Mucosa of stomach (tissue), 1 donor: ENCODE data around the gene SLC35E2B.
"Not testable (repeated sequence)": the region's sequence is repeated elsewhere in the genome, so short reads cannot be mapped to it uniquely, and the experiment has no call there.

Source experiments
- H3K27me3 ChIP-seq: one replicate; pipeline ENCODE4 v1.7.0; 2013; ENCODE audit warnings: mild to moderate bottlenecking, low read length; ENCODE audit not compliant: control insufficient read depth, insufficient read depth
- H3K36me3 ChIP-seq: one replicate; pipeline ENCODE4 v1.7.0; 2013; ENCODE audit warnings: low read length; ENCODE audit not compliant: control insufficient read depth, insufficient read depth
- H3K4me1 ChIP-seq: one replicate; pipeline ENCODE4 v1.7.0; 2013; ENCODE audit warnings: mild to moderate bottlenecking, low read length; ENCODE audit not compliant: control insufficient read depth, insufficient read depth
- H3K4me3 ChIP-seq: one replicate; pipeline ENCODE4 v1.7.0; 2013; ENCODE audit warnings: low read length
- H3K9ac ChIP-seq: one replicate; pipeline ENCODE4 v1.7.0; 2013; ENCODE audit warnings: mild to moderate bottlenecking, low read length, moderate library complexity
- H3K9me3 ChIP-seq: one replicate; pipeline ENCODE4 v1.7.0; 2013; ENCODE audit warnings: mild to moderate bottlenecking, low read length, moderate library complexity; ENCODE audit not compliant: control insufficient read depth
- donor health status: Pancreatic carcinoma.

Gene SLC35E2B

GRCh38 chr1:1639368-1639767, 53.2 kb downstream of the SLC35E2B start:
- not testable (repeated sequence) for H3K4me3 ChIP-seq, H3K9ac ChIP-seq, H3K36me3 ChIP-seq, H3K9me3 ChIP-seq, H3K4me1 ChIP-seq, H3K27me3 ChIP-seq

GRCh38 chr1:1638528-1638927, 54.1 kb downstream of the SLC35E2B start:
- H3K4me3 ChIP-seq, H3K9me3 ChIP-seq, H3K36me3 ChIP-seq, H3K9ac ChIP-seq, H3K27me3 ChIP-seq, H3K4me1 ChIP-seq: not testable (repeated sequence)

GRCh38 chr1:1637479-1637875, 55.1 kb downstream of the SLC35E2B start:
- H3K9ac ChIP-seq, H3K4me1 ChIP-seq, H3K27me3 ChIP-seq, H3K9me3 ChIP-seq, H3K36me3 ChIP-seq, H3K4me3 ChIP-seq: not testable (repeated sequence)

DNA sequence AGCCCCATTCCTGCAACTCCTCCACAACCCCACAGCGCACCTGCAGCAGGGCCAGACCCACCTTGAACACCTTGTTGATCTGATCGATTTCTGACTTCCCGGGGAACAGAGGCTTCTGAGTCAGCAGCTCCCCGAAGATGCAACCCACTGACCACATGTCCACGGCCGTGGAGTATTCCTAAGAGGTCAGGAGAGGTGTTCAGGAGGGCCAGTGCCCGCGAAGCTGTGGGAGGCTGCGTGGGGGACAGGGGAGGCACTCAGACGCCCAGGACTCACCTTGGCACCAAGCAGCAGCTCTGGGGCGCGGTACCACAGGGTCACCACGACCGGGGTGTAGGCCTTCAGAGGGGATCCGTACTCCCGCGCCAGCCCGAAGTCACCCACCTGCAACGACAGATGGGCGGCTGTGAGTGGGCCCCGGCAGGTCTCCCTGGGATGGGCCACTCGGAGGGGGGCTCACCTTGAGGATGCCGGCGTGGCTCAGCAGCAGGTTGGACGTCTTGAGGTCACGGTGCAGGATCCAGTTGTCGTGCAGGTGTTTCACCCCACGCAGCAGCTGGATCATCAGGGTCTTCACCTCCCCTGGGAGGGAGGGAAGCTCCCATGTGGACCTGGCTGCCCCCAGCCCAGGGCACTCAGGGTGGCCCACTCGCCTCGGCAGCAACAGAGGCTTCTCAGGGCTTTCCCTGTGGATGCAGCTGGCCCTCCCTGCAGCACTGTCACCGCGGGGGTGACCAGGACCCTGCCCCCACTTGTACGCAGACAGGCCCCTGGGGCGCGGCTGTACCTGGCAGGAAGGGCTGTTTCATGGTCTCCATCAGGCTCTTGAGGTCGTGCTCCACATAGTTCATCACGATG, 55.7 kb downstream of the SLC35E2B start:
- H3K36me3 ChIP-seq, H3K4me1 ChIP-seq, H3K4me3 ChIP-seq, H3K9ac ChIP-seq, H3K9me3 ChIP-seq, H3K27me3 ChIP-seq: not testable (repeated sequence)

- peaks cover 14% of the 10 kb centered on the region for H3K27me3 ChIP-seq
- not testable (repeated sequence) for H3K4me3 ChIP-seq, H3K36me3 ChIP-seq, H3K4me1 ChIP-seq, H3K9ac ChIP-seq, H3K9me3 ChIP-seq
These were observed 58.0 kb downstream of the SLC35E2B start for GRCh38 chr1:1634613-1635012.

GRCh38 chr1:1633409-1633808, 59.2 kb downstream of the SLC35E2B start:
- H3K36me3 ChIP-seq, H3K4me1 ChIP-seq, H3K9ac ChIP-seq, H3K4me3 ChIP-seq, H3K9me3 ChIP-seq: not testable (repeated sequence)
- H3K27me3 ChIP-seq, result peaks cover 14% of the 10 kb centered on the region

GRCh38 chr1:1631782-1632420, 60.7 kb downstream of the SLC35E2B start, which contains the start of gene MMP23B:
TSS of gene MMP23B (plus strand) at chr1:1632173. CDS start at chr1:1632219, 46 bp downstream.
- Histone ChIP-seq H3K9me3 (no peaks in the 10 kb centered on the region), H3K9ac (peak within 1 kb of the TSS; percentile 15), H3K4me1 (peaks cover 9% of the 10 kb centered on the region), H3K27me3 (peaks cover 14% of the 10 kb centered on the region), H3K36me3 (no peaks in the 10 kb centered on the region), H3K4me3 (no peak within 1 kb of the TSS)

- Histone ChIP-seq H3K9ac (peak overlapping the region; percentile 15), H3K4me1 (peaks cover 12% of the 10 kb centered on the region), H3K4me3 (no peak overlapping the region), H3K27me3 (peaks cover 14% of the 10 kb centered on the region), H3K36me3 (no peaks in the 10 kb centered on the region), H3K9me3 (no peaks in the 10 kb centered on the region)
These were observed 61.4 kb downstream of the SLC35E2B start for GRCh38 chr1:1630965-1631781.

DNA sequence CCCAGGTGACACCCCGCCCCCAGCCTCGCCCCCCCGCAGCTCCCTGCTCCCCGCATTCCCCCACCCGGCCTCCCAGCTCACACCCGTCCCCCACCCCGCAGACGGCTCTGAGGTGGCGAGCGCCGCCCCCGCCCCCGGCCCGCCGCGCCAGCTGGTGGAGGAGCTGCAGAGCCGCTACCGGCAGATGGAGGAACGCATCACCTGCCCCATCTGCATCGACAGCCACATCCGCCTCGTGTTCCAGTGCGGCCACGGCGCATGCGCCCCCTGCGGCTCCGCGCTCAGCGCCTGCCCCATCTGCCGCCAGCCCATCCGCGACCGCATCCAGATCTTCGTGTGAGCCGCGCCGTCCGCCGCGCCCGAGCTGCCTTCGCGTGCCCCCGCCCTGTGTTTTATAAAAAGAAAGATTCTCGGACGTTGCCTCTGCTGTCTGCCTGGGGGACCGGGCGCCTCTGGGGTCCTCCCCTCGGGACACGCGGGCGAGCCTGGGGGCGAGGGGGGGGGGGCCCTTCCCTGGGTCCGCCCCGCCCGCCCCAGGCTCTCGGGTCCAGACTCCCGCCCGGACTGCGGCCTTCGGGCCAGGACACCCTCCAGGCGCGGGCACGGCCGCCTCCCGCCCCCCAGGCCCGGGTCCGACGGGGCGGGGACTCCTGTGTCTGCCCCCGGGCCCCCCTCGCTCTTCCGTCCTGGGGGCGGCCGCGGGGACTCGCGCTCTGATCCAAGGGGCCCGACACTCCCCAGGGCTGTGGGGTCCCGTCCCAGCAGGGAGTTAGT, 62.2 kb downstream of the SLC35E2B start:
- Histone ChIP-seq H3K4me1 (peaks cover 12% of the 10 kb centered on the region), H3K27me3 (peaks cover 14% of the 10 kb centered on the region), H3K36me3 (no peaks in the 10 kb centered on the region), H3K9ac (no peak overlapping the region), H3K4me3 (no peak overlapping the region), H3K9me3 (no peaks in the 10 kb centered on the region)

DNA sequence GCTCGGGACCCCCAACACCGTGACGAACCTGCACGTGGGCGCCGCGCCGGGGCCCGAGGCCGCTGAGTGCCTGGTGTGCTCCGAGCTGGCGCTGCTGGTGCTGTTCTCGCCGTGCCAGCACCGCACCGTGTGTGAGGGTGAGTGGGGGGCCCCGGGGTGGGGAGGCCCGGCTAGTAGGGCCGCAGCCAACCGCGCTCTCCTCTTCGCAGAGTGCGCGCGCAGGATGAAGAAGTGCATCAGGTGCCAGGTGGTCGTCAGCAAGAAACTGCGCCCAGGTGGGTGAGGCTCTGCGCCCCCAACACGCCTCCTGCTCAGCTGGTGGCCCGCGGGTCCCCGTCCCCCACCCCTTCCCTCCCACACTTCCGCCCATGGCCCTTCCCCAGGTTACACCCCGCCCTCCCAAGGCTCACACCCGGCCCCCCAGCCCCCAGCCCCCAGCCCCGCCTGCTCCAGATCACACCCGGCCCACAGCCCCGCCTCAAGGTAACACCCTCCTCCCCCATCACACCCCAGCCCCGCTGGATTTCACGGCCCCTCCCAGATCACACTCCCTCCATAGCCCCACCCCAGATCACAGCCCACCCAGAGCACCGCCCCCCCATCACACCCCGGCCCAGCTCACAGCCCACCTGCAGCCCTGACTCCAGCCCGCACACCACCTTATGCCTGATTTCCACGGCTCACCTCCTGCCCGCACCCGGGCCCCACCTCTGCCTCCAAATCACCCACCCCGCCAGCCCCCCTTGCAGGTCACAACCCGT, 63.0 kb downstream of the SLC35E2B start:
- no peaks in the 10 kb centered on the region for H3K9me3 ChIP-seq
- H3K4me1 ChIP-seq, result peaks cover 12% of the 10 kb centered on the region
- H3K9ac ChIP-seq, result no peak overlapping the region
- peaks cover 14% of the 10 kb centered on the region for H3K27me3 ChIP-seq
- H3K4me3 ChIP-seq, result no peak overlapping the region
- H3K36me3 ChIP-seq, result no peaks in the 10 kb centered on the region

DNA sequence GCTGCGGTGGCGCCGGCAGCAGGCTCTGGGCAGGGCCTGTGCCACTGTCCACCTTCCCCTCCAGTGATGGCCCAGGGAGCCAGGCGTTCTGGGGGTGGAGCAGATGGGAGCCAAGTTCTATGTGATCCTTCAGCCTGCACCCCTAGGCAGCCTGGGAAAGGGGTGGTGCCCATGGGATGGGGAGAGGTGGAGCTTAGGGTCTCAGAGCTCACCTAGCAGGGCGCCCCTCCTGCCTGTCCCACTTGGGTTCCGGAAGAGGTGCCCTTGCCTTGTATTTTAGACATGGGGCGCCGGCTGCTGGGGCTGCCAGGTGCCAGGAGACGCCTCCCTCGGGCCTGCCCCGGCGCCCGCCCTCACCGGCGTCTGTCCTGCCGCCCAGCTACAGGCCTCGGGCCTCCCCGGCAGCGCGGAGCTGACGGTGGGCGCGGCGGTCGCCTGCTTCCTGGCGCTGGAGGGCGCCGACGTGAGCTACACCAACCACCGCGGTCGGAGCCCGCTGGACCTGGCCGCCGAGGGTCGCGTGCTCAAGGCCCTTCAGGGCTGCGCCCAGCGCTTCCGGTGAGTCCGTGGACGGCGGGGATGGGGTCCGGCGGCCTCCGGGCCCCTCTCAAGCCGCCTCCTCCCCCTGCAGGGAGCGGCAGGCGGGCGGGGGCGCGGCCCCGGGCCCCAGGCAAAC, 63.7 kb downstream of the SLC35E2B start:
- H3K4me3 ChIP-seq, result no peak overlapping the region
- H3K9me3 ChIP-seq, result no peaks in the 10 kb centered on the region
- peaks cover 14% of the 10 kb centered on the region for H3K27me3 ChIP-seq
- H3K4me1 ChIP-seq, result peaks cover 12% of the 10 kb centered on the region
- H3K36me3 ChIP-seq, result no peaks in the 10 kb centered on the region
- H3K9ac ChIP-seq, result no peak overlapping the region
